GM21447 (cell line): ENCODE measurements around the gene RNF111.

Experiments
- ATAC-seq: cut with Tn5 transposase; IDR thresholded peaks from one replicate; pipeline ENCODE4 v1.9.1; 2021; ENCODE audit not compliant: unreplicated experiment

RNF111 gene

GRCh38 chr15:58987491-58988005 lies at the start of gene RNF111:
TSS of gene RNF111 (plus strand) at chr15:58987663. CDS start at chr15:59030823, 43,160 bp downstream.
- peak; percentile 64 for ATAC-seq

- no peak for ATAC-seq
Observed at GRCh38 chr15:58947179-58947578, 40.3 kb upstream of the RNF111 start.

- ATAC-seq = no peak
Observed at GRCh38 chr15:58951388-58952007, 36.0 kb upstream of the RNF111 start.

DNA sequence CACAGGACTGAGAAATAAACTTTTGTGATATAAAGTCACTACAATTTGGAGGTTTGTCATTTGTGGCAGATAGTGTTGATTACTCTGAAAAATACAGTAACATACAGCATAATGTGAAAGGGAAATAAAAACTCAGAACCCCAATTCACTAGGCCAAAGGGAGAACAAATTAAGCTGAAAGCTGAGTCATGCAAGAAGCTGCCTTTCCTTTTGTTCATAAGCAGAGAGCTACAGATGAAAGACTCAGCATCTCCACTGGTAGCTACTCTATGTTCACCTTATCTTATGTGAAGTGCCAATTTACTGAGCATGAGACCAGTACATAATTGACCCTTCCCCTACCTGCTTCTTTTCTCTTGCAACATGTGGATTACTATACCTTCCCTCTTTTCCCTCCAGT lies 34.7 kb upstream of the RNF111 start:
- ATAC-seq = no peak

GRCh38 chr15:58957101-58957973 lies 30.1 kb upstream of the RNF111 start:
- peak; percentile 58 for ATAC-seq

DNA sequence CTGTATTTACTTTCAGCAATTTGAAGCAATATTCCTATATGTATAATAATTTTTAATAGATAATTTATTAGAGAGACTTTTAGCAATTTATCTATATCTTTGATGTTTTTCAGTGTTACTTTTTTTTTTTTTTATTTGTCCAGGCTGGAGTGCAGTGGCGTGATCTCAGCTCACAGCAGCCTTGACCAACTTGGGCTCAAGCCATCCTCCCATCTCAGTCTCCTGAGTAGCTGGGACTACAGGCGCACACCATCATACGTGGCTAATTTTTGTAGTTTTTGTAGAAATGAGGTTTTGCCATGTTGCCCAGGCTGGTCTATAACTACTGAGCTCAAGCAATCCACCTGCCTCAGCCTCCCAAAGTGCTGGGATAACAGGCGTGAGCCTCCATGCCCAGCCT lies 28.7 kb upstream of the RNF111 start:
- no peak for ATAC-seq

DNA sequence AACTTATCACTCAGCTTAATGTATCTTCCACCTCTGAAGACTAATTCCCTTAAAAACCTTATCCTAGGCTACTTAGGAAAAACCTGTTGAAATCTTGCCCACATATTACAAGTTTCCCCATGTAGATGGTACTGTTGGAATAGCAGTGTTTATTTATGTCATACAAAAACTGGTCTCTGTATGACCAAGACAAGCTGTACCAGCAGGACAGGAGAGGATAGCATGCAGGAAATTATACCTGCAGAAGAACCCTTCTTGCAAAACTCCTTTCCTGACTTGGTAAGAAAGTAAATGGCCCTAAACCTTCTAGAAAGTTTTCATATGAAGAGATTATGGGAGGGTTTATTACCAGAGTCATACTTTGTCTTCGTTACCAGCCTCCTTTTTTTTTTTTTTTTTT lies 25.3 kb upstream of the RNF111 start:
- no peak for ATAC-seq

- ATAC-seq = no peak
Observed at GRCh38 chr15:58962662-58963565, 24.5 kb upstream of the RNF111 start.

GRCh38 chr15:58966698-58967097 lies 20.8 kb upstream of the RNF111 start:
- ATAC-seq = no peak

GRCh38 chr15:58967479-58967878 lies 20.0 kb upstream of the RNF111 start:
- ATAC-seq = no peak

GRCh38 chr15:58977887-58978286 lies 9.6 kb upstream of the RNF111 start:
- ATAC-seq = no peak

- no peak for ATAC-seq
Observed at GRCh38 chr15:58980351-58980939, 7.0 kb upstream of the RNF111 start.

- no peak for ATAC-seq
Observed at GRCh38 chr15:58981808-58982475, 5.5 kb upstream of the RNF111 start.

DNA sequence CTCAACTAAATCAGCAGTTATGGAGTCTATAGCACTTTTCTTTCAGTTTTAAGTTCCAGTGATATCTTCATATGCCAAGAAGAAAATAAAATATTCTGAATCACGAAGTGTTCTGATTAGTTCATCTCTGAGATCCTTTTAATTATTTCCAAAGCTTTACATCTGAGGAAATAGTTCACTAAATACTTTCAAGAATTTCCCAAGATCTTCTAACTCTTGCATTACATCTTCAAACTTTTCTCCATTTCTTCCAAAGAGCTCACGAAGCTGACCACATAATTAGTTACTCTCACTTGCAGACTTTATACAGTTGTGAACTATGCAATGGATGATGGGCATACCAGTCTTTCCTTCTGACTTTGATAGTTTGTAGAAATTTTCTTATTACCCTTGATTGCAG lies 4.2 kb upstream of the RNF111 start:
- no peak for ATAC-seq

GRCh38 chr15:58985443-58985842 lies 2.0 kb upstream of the RNF111 start:
- ATAC-seq = no peak

GRCh38 chr15:58987036-58987435 lies 427 bp upstream of the RNF111 start:
- ATAC-seq = no peak

GRCh38 chr15:58988006-58988785 lies 733 bp downstream of the RNF111 start:
- ATAC-seq = peak; percentile 55

DNA sequence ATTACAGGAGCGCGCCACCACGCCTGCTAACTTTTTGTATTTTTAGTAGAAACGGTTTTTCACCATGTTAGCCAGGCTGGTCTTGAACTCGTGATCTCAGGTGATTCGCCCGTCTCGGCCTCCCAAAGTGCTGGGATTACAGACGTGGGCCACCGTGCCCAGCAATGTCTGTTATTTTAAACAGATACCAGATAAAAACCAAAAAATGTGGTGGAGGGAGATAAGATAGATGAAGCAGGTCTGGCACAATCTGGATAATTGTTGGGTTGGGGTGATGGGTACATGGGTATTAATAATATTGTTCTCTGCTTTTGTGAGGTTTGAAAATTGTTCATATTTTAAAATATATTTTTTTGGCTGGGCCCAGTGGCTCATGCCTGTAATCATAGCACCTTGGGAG lies 4.7 kb downstream of the RNF111 start:
- ATAC-seq = no peak

GRCh38 chr15:58994906-58995453 lies 7.5 kb downstream of the RNF111 start:
- no peak for ATAC-seq
